Amniotic stem cell (primary cell): Measurements from ENCODE around the gene NINJ1.
"Not testable (repeated sequence)": the region's sequence is repeated elsewhere in the genome, so short reads cannot be mapped to it uniquely, and the experiment has no call there.

Experiments used
- DNase-seq: peaks from one replicate; lab custom pipeline; 2025; lab: John Stamatoyannopoulos, UW

NINJ1 gene

GRCh38 chr9:93159601-93160471 lies 25.8 kb upstream of the NINJ1 start:
- DNase-seq, result peak; percentile 3

GRCh38 chr9:93156475-93157008 lies 22.5 kb upstream of the NINJ1 start:
- no peak for DNase-seq

- no peak for DNase-seq
Measured at GRCh38 chr9:93155716-93156474, 21.8 kb upstream of the NINJ1 start.

- DNase-seq, result no peak
Measured at GRCh38 chr9:93154293-93154903, 20.3 kb upstream of the NINJ1 start.

- DNase-seq, result no peak
Measured at GRCh38 chr9:93151097-93151784, 17.2 kb upstream of the NINJ1 start.

- no peak for DNase-seq
Measured at GRCh38 chr9:93149361-93149760, 15.3 kb upstream of the NINJ1 start.

- no peak for DNase-seq
Measured at GRCh38 chr9:93148721-93149120, 14.7 kb upstream of the NINJ1 start.

- no peak for DNase-seq
Measured at GRCh38 chr9:93147632-93148031, 13.6 kb upstream of the NINJ1 start.

GRCh38 chr9:93146696-93147095 lies 12.6 kb upstream of the NINJ1 start:
- not testable (repeated sequence) for DNase-seq

- DNase-seq, result no peak
Measured at GRCh38 chr9:93143830-93144530, 9.9 kb upstream of the NINJ1 start.

- no peak for DNase-seq
Measured at GRCh38 chr9:93141771-93142483, 7.9 kb upstream of the NINJ1 start.

GRCh38 chr9:93139365-93140182 lies 5.5 kb upstream of the NINJ1 start:
- no peak for DNase-seq

GRCh38 chr9:93138171-93138764 lies 4.2 kb upstream of the NINJ1 start:
- no peak for DNase-seq

GRCh38 chr9:93137362-93137761 lies 3.3 kb upstream of the NINJ1 start:
- DNase-seq, result no peak

- DNase-seq, result no peak
Measured at GRCh38 chr9:93136011-93136440, 2.0 kb upstream of the NINJ1 start.

GRCh38 chr9:93134740-93135444 lies 841 bp upstream of the NINJ1 start:
- no peak for DNase-seq

- DNase-seq, result peak; percentile 62
Measured at GRCh38 chr9:93133681-93134014, 403 bp downstream of the NINJ1 start.

GRCh38 chr9:93132946-93133680 lies 938 bp downstream of the NINJ1 start:
- DNase-seq, result no peak
